Natural killer cell (primary cell): ENCODE data around the gene RAI1. TPM values are rescaled to one million over a fixed set of nuclear protein-coding genes. Genes with fewer than 3 reads are reported as not detected.

Experiments
- ATAC-seq, 3 donors: fragments of 150-1000 bp in 2 of 3; fragments of 200-7000 bp in 1 of 3; cut with Tn5 transposase; 1 replicate in 1 of 3; 2 replicates in 2 of 3; pipeline ENCODE4 v1.10.0; 2021; ENCODE audit warnings: mild to moderate bottlenecking in 2 of 3, moderate library complexity in 2 of 3
- DNase-seq, 2 donors: peaks; one replicate each; pipeline versions ENCODE4 v3.0.0 to v3.0.0-alpha.2; 2013 to 2021; ENCODE audit warnings: mixed read lengths in 1 of 2
- H3K27ac ChIP-seq: one replicate; pipeline ENCODE4 v1.5.1; 2013; ENCODE audit warnings: mild to moderate bottlenecking, low read length
- H3K27me3 ChIP-seq: one replicate; pipeline ENCODE4 v1.6.1; 2013; ENCODE audit warnings: low read length; ENCODE audit not compliant: control insufficient read depth, insufficient read depth
- H3K36me3 ChIP-seq: one replicate; pipeline ENCODE4 v1.6.1; 2013; ENCODE audit warnings: low read length; ENCODE audit not compliant: control insufficient read depth, insufficient read depth
- H3K4me1 ChIP-seq: one replicate; pipeline ENCODE4 v1.6.1; 2013; ENCODE audit warnings: low read length; ENCODE audit not compliant: control insufficient read depth, insufficient read depth
- H3K4me3 ChIP-seq: one replicate; pipeline ENCODE4 v1.5.1; 2013; ENCODE audit warnings: low read length
- H3K9me3 ChIP-seq: one replicate; pipeline ENCODE4 v1.6.1; 2013; ENCODE audit warnings: low read length; ENCODE audit not compliant: control insufficient read depth, insufficient read depth
- H3K27ac Mint-ChIP-seq, 2 donors: one replicate each; pipeline ENCODE4 v1.8.0; 2022; ENCODE audit warnings: mild to moderate bottlenecking in 2 of 2, mixed read lengths in 2 of 2, moderate library complexity in 1 of 2
- H3K27me3 Mint-ChIP-seq, 2 donors: one replicate each; pipeline ENCODE4 v1.8.0; 2022; ENCODE audit warnings: low read depth in 2 of 2, mixed read lengths in 2 of 2
- H3K36me3 Mint-ChIP-seq: one replicate; pipeline ENCODE4 v1.8.0; 2022; ENCODE audit warnings: mixed read lengths
- H3K4me1 Mint-ChIP-seq, 2 donors: one replicate each; pipeline ENCODE4 v1.8.0; 2022; ENCODE audit warnings: mixed read lengths in 2 of 2
- H3K4me3 Mint-ChIP-seq: one replicate; pipeline ENCODE4 v1.8.0; 2022; ENCODE audit warnings: mild to moderate bottlenecking, moderate library complexity, mixed read lengths
- H3K9me3 Mint-ChIP-seq, 2 donors: one replicate each; pipeline ENCODE4 v1.8.0; 2022; ENCODE audit warnings: mixed read lengths in 2 of 2
- CTCF ChIP-seq: fragments of 200-600 bp; IDR thresholded peaks from one replicate; pipeline ENCODE4 v1.8.0; 2022; ENCODE audit warnings: antibody characterized with exemption
- WGBS: methylation state at CpG from one replicate; pipeline ENCODE4 v1.1.7; 2013; ENCODE audit warnings: missing lambda C conversion rate; ENCODE audit not compliant: insufficient coverage; 5-methylcytosine and 5-hydroxymethylcytosine counted together
- intact Hi-C: fragments of 100-400 bp; cut with micrococcal nuclease; formaldehyde crosslinking; loops from one replicate; pipeline ENCODE4 v1.14.2; 2022
- total RNA-seq, 4 donors: library from RNA; stranded (reverse); fragments of 120-200 nt in 1 of 4; gene quantifications; one replicate each; pipeline versions ENCODE4 v1.2.3 to v1.2.4, GENCODE V29; 2013 to 2022

The RAI1 gene
- total RNA-seq, 3 donors from 2014 or later (not counting 1 experiment from before 2014, with no cell fraction given), result 39.8 to 55.0 (median 49.4) TPM

- H3K9me3 Mint-ChIP-seq, result no peaks in the 10 kb centered on the region
- H3K27ac Mint-ChIP-seq, result peak overlapping the region in 1 of 2 donors; percentile 35
- TF ChIP-seq CTCF, result no peak
- Histone ChIP-seq H3K36me3 (peaks cover 32% of the 10 kb centered on the region), H3K4me3 (no peak overlapping the region), H3K9me3 (no peaks in the 10 kb centered on the region), H3K27ac (no peak overlapping the region), H3K4me1 (peaks cover 44% of the 10 kb centered on the region), H3K27me3 (no peaks in the 10 kb centered on the region)
- H3K4me3 Mint-ChIP-seq, result no peak overlapping the region
- H3K36me3 Mint-ChIP-seq, result no peaks in the 10 kb centered on the region
- intact Hi-C loops, result no loop called here
- H3K27me3 Mint-ChIP-seq, result no peaks in the 10 kb centered on the region
- peaks cover 6 to 52% of the 10 kb centered on the region in 2 donors for H3K4me1 Mint-ChIP-seq
- WGBS, result 87% methylated on average over 10 of the region's 10 CpGs
- no peak for DNase-seq
- no peak for ATAC-seq
These were observed 138.8 kb downstream of the RAI1 start for GRCh38 chr17:17820046-17820445.

GRCh38 chr17:17820463-17821158 is 139.4 kb downstream of the RAI1 start:
- H3K27me3 ChIP-seq, result no peaks in the 10 kb centered on the region
- DNase-seq, result no peak
- WGBS, result 94% methylated on average over 5 of the region's 7 CpGs
- no peaks in the 10 kb centered on the region for H3K9me3 ChIP-seq
- ATAC-seq, result no peak
- H3K4me3 ChIP-seq, result no peak overlapping the region
- peaks cover 50% of the 10 kb centered on the region for H3K4me1 ChIP-seq
- peaks cover 6 to 55% of the 10 kb centered on the region in 2 donors for H3K4me1 Mint-ChIP-seq
- no peaks in the 10 kb centered on the region for H3K9me3 Mint-ChIP-seq
- no peak for TF ChIP-seq CTCF
- intact Hi-C loops, result no loop called here
- H3K36me3 ChIP-seq, result peaks cover 32% of the 10 kb centered on the region
- H3K27ac Mint-ChIP-seq, result peak overlapping the region in 1 of 2 donors; percentile 42
- H3K27me3 Mint-ChIP-seq, result no peaks in the 10 kb centered on the region
- no peak overlapping the region for H3K4me3 Mint-ChIP-seq
- H3K36me3 Mint-ChIP-seq, result no peaks in the 10 kb centered on the region
- H3K27ac ChIP-seq, result no peak overlapping the region

GRCh38 chr17:17822189-17822588 is 140.9 kb downstream of the RAI1 start:
- Histone ChIP-seq H3K27me3 (no peaks in the 10 kb centered on the region), H3K9me3 (no peaks in the 10 kb centered on the region), H3K27ac (no peak overlapping the region), H3K4me1 (peaks cover 66% of the 10 kb centered on the region), H3K4me3 (no peak overlapping the region), H3K36me3 (peaks cover 21% of the 10 kb centered on the region)
- ATAC-seq, result no peak
- intact Hi-C loops, result no loop called here
- Mint-ChIP-seq H3K36me3 (no peaks in the 10 kb centered on the region), H3K4me3 (no peak overlapping the region), H3K27me3 (no peaks in the 10 kb centered on the region), H3K4me1 (peaks cover 20 to 65% of the 10 kb centered on the region in 2 donors), H3K27ac (peak overlapping the region in 1 of 2 donors; percentile 87), H3K9me3 (no peaks in the 10 kb centered on the region)
- no peak for DNase-seq
- TF ChIP-seq CTCF, result no peak
- 90% methylated on average over 1 of the region's 1 CpG for WGBS

GRCh38 chr17:17822616-17823015 is 141.4 kb downstream of the RAI1 start:
- peak in 1 of 2 donors; percentile 48 for DNase-seq
- intact Hi-C loops, result no loop called here
- no peak overlapping the region for H3K27ac ChIP-seq

More at GRCh38 chr17:17822616-17823015, 141.4 kb downstream of the RAI1 start:
- no peaks in the 10 kb centered on the region for H3K9me3 ChIP-seq
- no peak for ATAC-seq
- peaks cover 17% of the 10 kb centered on the region for H3K36me3 ChIP-seq
- peak overlapping the region in 1 of 2 donors; percentile 87 for H3K27ac Mint-ChIP-seq
- no peaks in the 10 kb centered on the region for H3K9me3 Mint-ChIP-seq
- 69% methylated on average over 3 of the region's 3 CpGs for WGBS
- no peaks in the 10 kb centered on the region for H3K27me3 Mint-ChIP-seq
- H3K4me1 ChIP-seq, result peaks cover 70% of the 10 kb centered on the region
- no peak overlapping the region for H3K4me3 ChIP-seq
- peak overlapping the region; percentile 45 for H3K4me3 Mint-ChIP-seq
- no peak for TF ChIP-seq CTCF
- no peaks in the 10 kb centered on the region for H3K27me3 ChIP-seq
- H3K4me1 Mint-ChIP-seq, result peaks cover 20 to 67% of the 10 kb centered on the region in 2 donors
- H3K36me3 Mint-ChIP-seq, result no peaks in the 10 kb centered on the region
